Activated naive CD8-positive, alpha-beta T cell treated with anti-CD3 and anti-CD28 coated beads, Interleukin-2, amount 50 U/mL, for 24 hours (primary cell): ENCODE data around the gene CFAP52.
A peak's percentile ranks its signal among the peaks of the same experiment; 100 is the strongest.
"Not testable (repeated sequence)": the region's sequence is repeated elsewhere in the genome, so short reads cannot be mapped to it uniquely, and the experiment has no call there.

Source experiments
- ATAC-seq: fragments of 150-1000 bp; cut with Tn5 transposase; one replicate; pipeline ENCODE4 v1.10.0; 2021
- DNase-seq: peaks from one replicate; pipeline ENCODE4 v3.0.0; 2021
- H3K27ac Mint-ChIP-seq: one replicate; pipeline ENCODE4 v1.8.0; 2021; ENCODE audit warnings: mild to moderate bottlenecking, mixed read lengths
- H3K27me3 Mint-ChIP-seq: one replicate; pipeline ENCODE4 v1.8.0; 2021; ENCODE audit warnings: mixed read lengths
- H3K36me3 Mint-ChIP-seq: one replicate; pipeline ENCODE4 v1.8.0; 2021; ENCODE audit warnings: low read depth, mixed read lengths
- H3K4me1 Mint-ChIP-seq: one replicate; pipeline ENCODE4 v1.8.0; 2021; ENCODE audit warnings: mixed read lengths
- H3K4me3 Mint-ChIP-seq: one replicate; pipeline ENCODE4 v1.8.0; 2021; ENCODE audit warnings: mild to moderate bottlenecking, moderate library complexity, mixed read lengths
- H3K9me3 Mint-ChIP-seq: one replicate; pipeline ENCODE4 v1.8.0; 2021; ENCODE audit warnings: mixed read lengths

Gene CFAP52

DNA sequence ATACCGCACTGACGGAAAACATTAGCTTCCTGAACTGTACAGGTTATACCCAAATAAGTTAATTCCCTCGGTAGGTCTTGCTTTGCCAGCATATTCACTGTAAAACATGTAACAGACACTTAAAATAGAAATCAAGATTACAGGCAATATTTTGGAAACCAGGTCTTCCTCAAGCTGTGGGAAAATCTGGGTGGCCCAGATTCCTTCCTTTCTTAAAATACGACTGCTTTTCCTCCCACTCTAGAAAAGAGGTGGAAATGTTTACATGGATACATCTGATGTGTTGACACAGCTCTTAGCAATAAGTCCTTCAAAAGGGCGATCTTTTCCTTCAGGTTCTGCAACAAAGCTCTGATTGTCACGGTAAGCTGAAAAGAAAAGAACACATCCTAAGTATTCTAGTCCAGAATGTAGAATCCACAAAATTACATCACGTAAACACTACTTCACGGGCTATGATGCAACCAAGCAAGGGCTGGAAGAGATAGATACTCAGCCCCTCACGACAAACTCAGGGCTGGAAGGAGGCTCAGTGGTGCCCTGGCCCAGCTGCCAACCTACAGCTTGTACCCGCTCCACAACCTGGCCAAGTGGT, 19.2 kb upstream of the CFAP52 start:
- H3K4me1 Mint-ChIP-seq, result no peaks in the 10 kb centered on the region
- DNase-seq (no peak), ATAC-seq (no peak)
- H3K27me3 Mint-ChIP-seq, result no peaks in the 10 kb centered on the region
- peaks cover 7% of the 10 kb centered on the region for H3K36me3 Mint-ChIP-seq
- no peak overlapping the region for H3K4me3 Mint-ChIP-seq
- no peaks in the 10 kb centered on the region for H3K9me3 Mint-ChIP-seq
- no peak overlapping the region for H3K27ac Mint-ChIP-seq

DNA sequence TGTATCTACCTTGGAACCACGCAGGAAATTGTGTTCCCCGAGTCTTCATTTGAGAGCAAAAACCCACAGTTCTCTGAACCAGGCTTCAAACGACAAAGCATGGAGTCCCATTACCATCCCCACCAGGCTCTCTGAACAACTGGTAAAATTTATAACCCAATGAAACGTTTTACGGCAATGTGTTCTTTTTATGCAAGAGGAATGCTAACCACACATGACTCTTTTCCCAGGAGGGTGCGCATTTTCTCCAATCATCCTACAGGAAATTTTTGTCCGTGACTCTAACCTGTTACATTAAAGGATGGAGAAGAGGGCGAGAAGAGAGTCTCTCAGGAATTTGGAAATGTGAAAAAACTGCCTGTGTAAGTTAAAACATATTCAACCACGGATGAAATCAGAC, 18.6 kb upstream of the CFAP52 start:
- Mint-ChIP-seq H3K4me3 (no peak overlapping the region), H3K4me1 (no peaks in the 10 kb centered on the region), H3K27ac (no peak overlapping the region), H3K27me3 (no peaks in the 10 kb centered on the region), H3K36me3 (peaks cover 13% of the 10 kb centered on the region), H3K9me3 (no peaks in the 10 kb centered on the region)
- ATAC-seq, result no peak
- DNase-seq, result no peak

GRCh38 chr17:9564104-9564503, 12.3 kb upstream of the CFAP52 start:
- H3K4me3 Mint-ChIP-seq, result no peak overlapping the region
- DNase-seq (no peak), ATAC-seq (no peak)
- no peaks in the 10 kb centered on the region for H3K9me3 Mint-ChIP-seq
- H3K27me3 Mint-ChIP-seq, result no peaks in the 10 kb centered on the region
- peaks cover 32% of the 10 kb centered on the region for H3K36me3 Mint-ChIP-seq
- H3K27ac Mint-ChIP-seq, result no peak overlapping the region
- H3K4me1 Mint-ChIP-seq, result peaks cover 30% of the 10 kb centered on the region

- Mint-ChIP-seq H3K27me3 (no peaks in the 10 kb centered on the region), H3K27ac (no peak overlapping the region), H3K4me1 (peaks cover 30% of the 10 kb centered on the region), H3K36me3 (peaks cover 32% of the 10 kb centered on the region), H3K9me3 (no peaks in the 10 kb centered on the region), H3K4me3 (no peak overlapping the region)
- DNase-seq (no peak), ATAC-seq (no peak)
Observed at GRCh38 chr17:9566067-9566466, 10.4 kb upstream of the CFAP52 start.

DNA sequence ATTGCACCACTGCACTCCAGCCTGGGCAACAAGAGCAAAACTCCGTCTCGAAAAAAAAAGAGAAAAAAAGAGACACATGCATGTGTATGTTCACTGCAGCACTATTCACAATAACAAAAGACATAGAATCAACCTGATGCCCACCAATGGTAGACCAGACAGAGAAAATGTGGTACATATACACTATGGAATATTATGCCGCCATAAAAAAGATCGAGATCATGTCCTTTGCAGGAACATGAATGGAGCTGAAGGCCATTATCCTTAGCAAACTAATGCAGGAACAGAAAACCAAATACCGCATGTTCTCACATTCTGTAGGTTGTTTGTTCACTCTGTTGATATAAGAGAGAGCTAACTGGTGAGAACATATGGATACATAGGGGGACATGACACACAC, 9.7 kb upstream of the CFAP52 start:
- Mint-ChIP-seq H3K36me3 (peaks cover 32% of the 10 kb centered on the region), H3K4me1 (peaks cover 30% of the 10 kb centered on the region)
- not testable (repeated sequence) for H3K9me3 Mint-ChIP-seq, ATAC-seq, H3K27me3 Mint-ChIP-seq, H3K4me3 Mint-ChIP-seq, DNase-seq, H3K27ac Mint-ChIP-seq

GRCh38 chr17:9568004-9568403, 8.4 kb upstream of the CFAP52 start:
- Mint-ChIP-seq H3K4me3 (no peak overlapping the region), H3K4me1 (peaks cover 30% of the 10 kb centered on the region), H3K36me3 (peaks cover 26% of the 10 kb centered on the region), H3K9me3 (no peaks in the 10 kb centered on the region), H3K27ac (no peak overlapping the region), H3K27me3 (no peaks in the 10 kb centered on the region)
- ATAC-seq, result no peak
- DNase-seq, result no peak

DNA sequence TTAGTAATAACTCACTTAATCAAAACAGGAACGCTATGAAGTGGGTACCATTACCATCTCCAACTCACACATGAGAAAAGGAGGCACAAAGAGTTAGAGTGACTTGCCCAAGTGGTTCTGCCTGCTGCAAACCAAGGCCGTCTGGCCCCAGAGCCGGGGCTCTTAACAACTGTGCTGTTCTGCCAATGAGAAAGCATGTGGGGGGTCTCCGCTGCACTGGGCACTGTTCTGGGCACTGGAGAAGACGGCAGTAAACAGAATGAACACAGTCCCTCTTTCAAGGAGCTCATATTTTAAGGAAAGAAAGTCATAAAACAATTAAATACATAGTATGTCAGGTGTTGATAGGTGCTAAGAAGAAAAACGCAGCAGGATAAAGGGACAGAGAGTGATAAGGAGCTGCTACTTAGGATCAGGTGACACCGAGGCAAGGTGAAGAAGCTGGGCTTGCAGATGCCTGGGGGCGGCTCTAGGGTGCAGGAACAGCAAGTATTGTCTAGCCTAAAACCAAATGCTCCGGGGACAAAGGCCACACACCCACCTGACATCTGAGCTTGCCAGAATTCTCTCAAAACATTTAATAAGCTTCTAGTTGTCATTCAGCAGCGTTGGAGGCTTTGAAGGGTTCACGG, 7.4 kb upstream of the CFAP52 start:
- Mint-ChIP-seq H3K4me3 (no peak overlapping the region), H3K27ac (no peak overlapping the region), H3K9me3 (no peaks in the 10 kb centered on the region), H3K4me1 (peaks cover 33% of the 10 kb centered on the region), H3K27me3 (no peaks in the 10 kb centered on the region), H3K36me3 (peaks cover 19% of the 10 kb centered on the region)
- DNase-seq, result no peak
- no peak for ATAC-seq

DNA sequence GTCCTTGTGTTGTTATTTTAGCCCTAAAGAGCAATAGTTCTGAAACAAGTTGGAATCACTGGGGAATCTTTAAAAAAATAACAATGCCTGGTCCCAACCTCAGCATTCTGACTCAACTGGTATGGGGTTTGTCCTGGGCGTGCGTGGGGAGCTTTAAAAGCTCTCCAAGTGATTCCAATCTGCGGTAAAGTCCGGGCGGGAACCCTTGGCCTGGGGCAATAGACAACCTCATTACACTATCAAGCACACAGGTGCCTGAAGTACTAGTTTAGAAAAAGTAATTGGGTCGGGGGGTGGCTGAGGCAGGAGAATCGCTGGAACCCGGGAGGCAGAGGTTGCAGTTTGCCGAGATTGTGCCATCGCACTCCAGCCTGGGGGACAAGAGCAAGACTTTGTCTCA, 5.2 kb upstream of the CFAP52 start:
- no peaks in the 10 kb centered on the region for H3K9me3 Mint-ChIP-seq
- H3K36me3 Mint-ChIP-seq, result peaks cover 15% of the 10 kb centered on the region
- H3K27ac Mint-ChIP-seq, result no peak overlapping the region
- no peak for ATAC-seq
- no peak for DNase-seq
- no peak overlapping the region for H3K4me3 Mint-ChIP-seq
- H3K27me3 Mint-ChIP-seq, result no peaks in the 10 kb centered on the region
- peaks cover 28% of the 10 kb centered on the region for H3K4me1 Mint-ChIP-seq

DNA sequence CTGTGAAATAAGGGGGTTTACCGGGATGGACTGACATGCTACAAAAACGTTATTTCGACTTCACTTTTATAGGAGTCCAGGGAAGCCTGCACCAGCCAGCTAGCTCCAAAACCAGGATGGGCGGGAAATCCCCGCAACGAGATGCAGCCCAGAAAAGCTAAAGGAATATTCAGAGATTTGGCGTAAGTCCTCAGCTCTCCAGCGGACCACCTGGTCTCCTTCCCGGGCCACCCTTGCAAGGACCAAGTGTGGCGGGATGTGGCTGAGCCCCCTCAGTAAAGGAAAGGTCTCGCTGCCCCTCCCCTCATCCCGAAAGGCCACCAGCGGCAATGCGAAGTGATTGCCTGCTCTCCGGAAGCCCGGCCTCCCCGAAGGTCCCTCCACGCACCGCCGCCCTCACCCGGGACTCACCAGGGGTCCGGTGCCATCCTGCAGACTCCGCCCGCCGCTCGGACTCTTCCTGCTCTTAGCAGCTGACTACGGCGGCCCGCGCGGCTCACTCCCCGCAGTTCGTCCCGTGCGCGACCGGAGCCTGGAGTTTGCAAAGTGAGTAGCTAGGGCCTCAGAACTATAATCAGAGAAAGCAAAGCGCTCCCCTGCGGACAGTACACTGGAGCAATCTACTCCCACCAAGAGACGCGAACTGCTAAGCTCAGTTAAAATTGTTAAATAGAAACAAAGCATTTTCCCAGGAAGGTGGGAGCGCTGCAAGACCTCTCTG, 901 bp upstream of the CFAP52 start, which contains the start of gene STX8:
TSS of gene STX8 (minus strand) at position 440 of the 721 bp plus-strand sequence. CDS start at position 428, 12 bp downstream.
- ATAC-seq (peak; percentile 81), DNase-seq (peak; percentile 88)
- Mint-ChIP-seq H3K9me3 (no peaks in the 10 kb centered on the region), H3K36me3 (peaks cover 3% of the 10 kb centered on the region), H3K27me3 (no peaks in the 10 kb centered on the region), H3K4me3 (peak within 1 kb of the TSS; percentile 94), H3K4me1 (peaks cover 23% of the 10 kb centered on the region), H3K27ac (peak within 1 kb of the TSS; percentile 83)

DNA sequence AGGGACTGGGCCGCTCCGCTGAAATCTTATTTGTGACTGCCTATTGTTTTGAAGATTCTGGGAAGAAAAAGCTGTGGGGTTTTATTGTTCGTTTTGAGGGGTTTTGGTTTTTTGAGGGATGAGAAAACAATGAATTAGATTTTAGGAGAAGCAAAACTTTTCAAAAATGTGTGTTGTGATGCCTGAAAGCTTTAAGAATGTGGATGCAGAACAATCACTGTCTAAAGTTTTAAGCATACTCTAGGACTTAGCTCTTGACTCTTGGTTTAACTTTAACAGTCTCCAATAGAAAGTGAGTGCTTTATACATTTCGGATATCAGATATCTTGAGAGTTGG, 899 bp downstream of the CFAP52 start:
- peaks cover 23% of the 10 kb centered on the region for H3K4me1 Mint-ChIP-seq
- H3K4me3 Mint-ChIP-seq, result peak overlapping the region; percentile 94
- no peaks in the 10 kb centered on the region for H3K27me3 Mint-ChIP-seq
- ATAC-seq (no peak), DNase-seq (no peak)
- no peaks in the 10 kb centered on the region for H3K9me3 Mint-ChIP-seq
- H3K36me3 Mint-ChIP-seq, result peaks cover 3% of the 10 kb centered on the region
- H3K27ac Mint-ChIP-seq, result no peak overlapping the region

DNA sequence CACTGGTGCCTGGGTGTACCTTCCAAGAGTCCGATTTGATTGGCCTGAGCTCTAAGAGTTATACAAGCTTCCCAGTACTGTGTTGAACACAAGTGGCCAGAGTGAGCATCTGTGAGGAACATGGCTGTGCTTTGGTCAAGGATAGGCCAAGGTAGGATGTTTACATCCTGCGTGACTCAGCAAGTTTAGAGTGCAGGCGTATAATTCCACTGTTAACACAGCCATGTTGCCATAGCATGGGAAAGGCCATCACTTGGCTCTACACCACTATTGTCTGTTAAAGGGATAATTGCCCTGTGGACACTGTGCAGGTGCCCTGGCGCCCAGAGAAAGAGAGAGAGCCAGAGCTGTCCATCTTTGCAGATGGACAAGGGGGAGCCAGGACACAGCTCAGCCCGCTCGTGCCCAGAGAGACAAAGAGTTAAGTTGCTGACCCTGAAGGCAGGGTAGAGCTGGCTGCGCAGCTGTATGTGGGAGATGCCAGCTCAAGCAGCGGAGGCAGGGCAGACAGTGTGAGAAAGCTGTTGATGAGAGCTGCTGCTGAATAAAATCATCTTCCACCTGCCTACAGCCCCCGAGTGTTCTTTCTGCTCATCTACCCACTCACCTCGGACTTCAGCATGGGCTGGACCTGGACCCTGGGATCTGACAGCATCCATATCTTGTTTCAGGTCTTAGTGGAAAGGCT, 11.7 kb downstream of the CFAP52 start:
- H3K4me1 Mint-ChIP-seq, result no peaks in the 10 kb centered on the region
- H3K27ac Mint-ChIP-seq, result no peak overlapping the region
- H3K9me3 Mint-ChIP-seq, result peaks cover 9% of the 10 kb centered on the region
- DNase-seq (no peak), ATAC-seq (no peak)
- H3K27me3 Mint-ChIP-seq, result no peaks in the 10 kb centered on the region
- H3K4me3 Mint-ChIP-seq, result no peak overlapping the region
- no peaks in the 10 kb centered on the region for H3K36me3 Mint-ChIP-seq

- no peak for DNase-seq
- Mint-ChIP-seq H3K4me1 (no peaks in the 10 kb centered on the region), H3K36me3 (no peaks in the 10 kb centered on the region), H3K27me3 (peaks cover 13% of the 10 kb centered on the region), H3K27ac (no peak overlapping the region), H3K9me3 (no peaks in the 10 kb centered on the region), H3K4me3 (no peak overlapping the region)
- no peak for ATAC-seq
Observed at GRCh38 chr17:9594065-9594464, 17.6 kb downstream of the CFAP52 start.

DNA sequence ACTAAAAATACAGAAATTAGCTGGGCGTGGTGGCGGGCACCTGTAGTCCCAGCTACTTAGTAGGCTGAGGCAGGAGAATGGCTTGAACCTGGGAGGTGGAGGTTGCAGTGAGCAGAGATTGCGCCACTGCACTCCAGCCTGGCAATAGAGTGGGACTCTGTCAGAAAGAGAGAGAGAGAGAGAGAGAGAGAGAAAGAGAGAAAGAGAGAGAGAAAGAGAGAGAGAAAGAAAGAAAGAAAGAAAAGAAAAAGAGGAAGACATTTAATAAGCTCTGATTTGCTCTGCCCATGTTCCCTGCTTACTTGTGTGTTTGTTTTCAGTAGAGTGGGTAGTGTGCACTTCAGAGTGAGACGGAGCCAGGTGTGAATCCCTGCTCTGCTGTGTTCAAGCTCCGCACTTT, 21.2 kb downstream of the CFAP52 start:
- not testable (repeated sequence) for DNase-seq, H3K4me1 Mint-ChIP-seq, ATAC-seq, H3K4me3 Mint-ChIP-seq, H3K36me3 Mint-ChIP-seq, H3K27ac Mint-ChIP-seq, H3K9me3 Mint-ChIP-seq
- peaks cover 15% of the 10 kb centered on the region for H3K27me3 Mint-ChIP-seq

DNA sequence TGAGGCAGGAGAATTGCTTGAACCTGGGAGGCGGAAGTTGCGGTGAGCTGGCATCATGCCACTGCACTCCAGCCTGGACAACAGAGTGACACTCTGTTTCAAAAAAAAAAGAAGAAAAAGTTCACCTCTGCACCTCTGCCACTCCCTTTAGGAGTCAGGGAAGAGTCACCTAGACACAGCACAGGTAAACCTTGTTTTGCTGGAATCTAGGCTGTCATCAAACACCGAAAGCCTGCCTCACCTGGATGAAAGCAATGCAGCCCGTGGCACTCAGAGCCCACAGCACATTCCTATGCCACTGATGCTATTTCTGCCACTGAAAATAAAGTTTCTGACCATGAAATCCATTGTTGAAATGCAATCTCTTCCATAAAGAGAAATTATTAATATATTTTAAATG, 22.2 kb downstream of the CFAP52 start:
- DNase-seq (no peak), ATAC-seq (no peak)
- peaks cover 16% of the 10 kb centered on the region for H3K27me3 Mint-ChIP-seq
- no peaks in the 10 kb centered on the region for H3K4me1 Mint-ChIP-seq
- no peaks in the 10 kb centered on the region for H3K9me3 Mint-ChIP-seq
- no peak overlapping the region for H3K4me3 Mint-ChIP-seq
- H3K27ac Mint-ChIP-seq, result no peak overlapping the region
- H3K36me3 Mint-ChIP-seq, result no peaks in the 10 kb centered on the region

DNA sequence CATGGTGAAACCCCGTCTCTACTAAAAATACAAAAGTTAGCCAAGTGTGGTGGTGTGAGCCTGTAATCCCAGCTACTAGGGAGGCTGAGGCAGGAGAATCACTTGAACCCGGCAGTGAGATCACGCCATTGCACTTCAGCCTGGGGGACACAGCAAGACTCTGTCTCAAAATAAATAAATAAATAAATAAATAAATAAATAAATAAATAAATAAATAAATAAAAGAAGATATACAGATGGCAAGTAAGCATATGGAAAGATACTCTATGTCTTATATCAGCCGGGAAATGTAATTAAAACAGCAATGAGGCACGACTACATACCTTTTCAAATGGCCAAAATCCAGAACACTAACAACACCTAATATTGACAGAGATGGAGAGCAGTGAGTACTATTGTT, 28.1 kb downstream of the CFAP52 start:
- H3K27me3 Mint-ChIP-seq, H3K4me3 Mint-ChIP-seq: not testable (repeated sequence)

More for the DNA sequence above, 28.1 kb downstream of the CFAP52 start:
- not testable (repeated sequence) for H3K36me3 Mint-ChIP-seq, H3K27ac Mint-ChIP-seq, H3K9me3 Mint-ChIP-seq, DNase-seq, ATAC-seq, H3K4me1 Mint-ChIP-seq
